ENCODE data around the gene GGT1.

DNA sequence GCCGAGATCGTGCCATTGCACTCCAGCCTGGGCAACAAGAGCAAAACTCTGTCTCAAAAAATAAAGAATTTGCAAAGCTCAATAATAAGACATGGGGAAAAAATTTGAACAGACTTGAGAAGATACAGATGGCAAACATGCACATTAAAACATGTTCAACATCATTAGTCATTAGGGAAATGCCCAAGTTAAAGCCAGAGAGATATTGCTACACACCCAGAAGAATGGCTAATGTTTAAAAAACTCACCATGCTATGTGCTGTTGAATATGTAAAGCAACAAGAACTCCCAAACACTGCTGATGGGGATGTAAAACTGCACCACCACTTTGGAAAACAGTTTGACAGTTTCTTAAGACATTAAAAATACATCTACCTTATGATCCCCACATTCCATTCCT is 22.7 kb upstream of the GGT1 start:
- TF ChIP-seq CTCF (IDR thresholded peaks at IDR 0.05) (no peak), POLR2A (IDR thresholded peaks at IDR 0.05) (no peak)
